ENCODE results near the gene STAM2. TPM values are rescaled to one million over a fixed set of nuclear protein-coding genes. Genes with fewer than 3 reads are reported as not detected.
"Not testable (repeated sequence)": the region's sequence is repeated elsewhere in the genome, so short reads cannot be mapped to it uniquely, and the experiment has no call there.

The STAM2 gene
- total RNA-seq, 1 experiment from 2014 or later, result 14.2 TPM

- Histone ChIP-seq H2BK15ac (ENCODE audit: low read depth, low read length) (no peak overlapping the region), H2AFZ (ENCODE audit: low read length) (no peak overlapping the region), H4K5ac (ENCODE audit: insufficient read length, low read depth, low read length) (no peak overlapping the region), H3K56ac (ENCODE audit: insufficient read length, low read depth, low read length) (no peak overlapping the region), H3K23ac (ENCODE audit: insufficient read length, low read depth, low read length) (no peak overlapping the region), H3K23me2 (ENCODE audit: insufficient read length, low read depth, low read length, poor library complexity, severe bottlenecking) (no peaks in the 10 kb centered on the region), H3T11ph (ENCODE audit: low read length) (no peak overlapping the region), H2BK5ac (ENCODE audit: insufficient read length, low read length) (no peak overlapping the region), H3K9ac (ENCODE audit: extremely low read depth, insufficient read length, low read length) (no peak overlapping the region), H2BK12ac (ENCODE audit: insufficient read length, low read depth, low read length) (no peak overlapping the region), H2BK20ac (ENCODE audit: low read depth, low read length, poor library complexity, severe bottlenecking) (no peak overlapping the region), H3K9me3 (ENCODE audit: control insufficient read depth, low read depth, low read length) (peaks cover 4% of the 10 kb centered on the region), H3K27ac (ENCODE audit: insufficient read length, low read depth, low read length) (no peak overlapping the region), H3K79me1 (ENCODE audit: insufficient read depth, low read depth, low read length, poor library complexity, severe bottlenecking) (no peaks in the 10 kb centered on the region), H2AK5ac (ENCODE audit: insufficient read length, low read length) (no peak overlapping the region), H4K91ac (ENCODE audit: insufficient read length, low read depth, low read length) (no peak overlapping the region), H3K4ac (ENCODE audit: low read depth, low read length) (no peak overlapping the region), H4K8ac (replicated peaks; ENCODE audit: insufficient read length, low read depth, low read length) (no peak overlapping the region), H2BK120ac (ENCODE audit: low read depth, low read length, poor library complexity, severe bottlenecking) (no peak overlapping the region), H3K4me1 (ENCODE audit: insufficient read depth, low read length) (no peaks in the 10 kb centered on the region), H3K18ac (ENCODE audit: insufficient read length, low read depth, low read length) (no peak overlapping the region), H3K27me3 (ENCODE audit: insufficient read depth, low read length) (no peaks in the 10 kb centered on the region; the same call in 1 of the 2 replicates), H4K20me1 (ENCODE audit: control insufficient read depth, insufficient read depth, insufficient read length) (no peaks in the 10 kb centered on the region), H3K4me2 (ENCODE audit: insufficient read depth, insufficient read length, low read length) (no peak overlapping the region), H3K79me2 (ENCODE audit: insufficient read depth, low read length) (no peaks in the 10 kb centered on the region), H3K14ac (ENCODE audit: insufficient read depth, low read length) (no peak overlapping the region)
- peaks cover 2 to 6% (median 3%) of the 10 kb centered on the region in 3 experiments; a peak in 5 of 7 replicates for H3K36me3 Mint-ChIP-seq (ENCODE audit: insufficient read depth in 1 of 3, low read depth in 3 of 3)
- no peaks in the 10 kb centered on the region for H3K4me1 Mint-ChIP-seq
- WGBS (ENCODE audit: extremely low coverage, insufficient read length, low lambda C conversion rate), result no CpG with 5 or more reads among the region's 8 CpGs
- DNase-seq, result no peak
- peaks cover 19% of the 10 kb centered on the region for H3K27me3 Mint-ChIP-seq (ENCODE audit: low read depth)
- H3K4me3 Mint-ChIP-seq, result no peak overlapping the region; a peak in 1 of 5 replicates
- no peak overlapping the region for H3K27ac Mint-ChIP-seq
- peaks cover 4 to 6% of the 10 kb centered on the region in 2 experiments for H3K9me3 Mint-ChIP-seq
- TF ChIP-seq CTCF (conservative IDR thresholded peaks at IDR 0.05), result peak; percentile 70
Measured at GRCh38 chr2:152189622-152190495, 14.3 kb upstream of the STAM2 start.

- H2BK5ac ChIP-seq (ENCODE audit: insufficient read length, low read length); H3K79me2 ChIP-seq (ENCODE audit: insufficient read depth, low read length); H3K4me2 ChIP-seq (ENCODE audit: insufficient read depth, insufficient read length, low read length); DNase-seq; H4K8ac ChIP-seq (replicated peaks; ENCODE audit: insufficient read length, low read depth, low read length); H3K56ac ChIP-seq (ENCODE audit: insufficient read length, low read depth, low read length); H3K23me2 ChIP-seq (ENCODE audit: insufficient read length, low read depth, low read length, poor library complexity, severe bottlenecking); H3K27ac ChIP-seq (ENCODE audit: insufficient read length, low read depth, low read length); H4K20me1 ChIP-seq (ENCODE audit: control insufficient read depth, insufficient read depth, insufficient read length); H3K9ac ChIP-seq (ENCODE audit: extremely low read depth, insufficient read length, low read length); H2BK15ac ChIP-seq (ENCODE audit: low read depth, low read length); H2AK5ac ChIP-seq (ENCODE audit: insufficient read length, low read length); H2BK120ac ChIP-seq (ENCODE audit: low read depth, low read length, poor library complexity, severe bottlenecking); H3K23ac ChIP-seq (ENCODE audit: insufficient read length, low read depth, low read length); H3K4ac ChIP-seq (ENCODE audit: low read depth, low read length); H2BK20ac ChIP-seq (ENCODE audit: low read depth, low read length, poor library complexity, severe bottlenecking); H2AFZ ChIP-seq (ENCODE audit: low read length); H3K4me3 Mint-ChIP-seq; H3K27ac Mint-ChIP-seq; H2BK12ac ChIP-seq (ENCODE audit: insufficient read length, low read depth, low read length); H3K4me1 ChIP-seq (ENCODE audit: insufficient read depth, low read length); H3T11ph ChIP-seq (ENCODE audit: low read length); H4K5ac ChIP-seq (ENCODE audit: insufficient read length, low read depth, low read length); H3K27me3 ChIP-seq (ENCODE audit: insufficient read depth, low read length); H4K91ac ChIP-seq (ENCODE audit: insufficient read length, low read depth, low read length); H3K79me1 ChIP-seq (ENCODE audit: insufficient read depth, low read depth, low read length, poor library complexity, severe bottlenecking); H3K18ac ChIP-seq (ENCODE audit: insufficient read length, low read depth, low read length); H3K14ac ChIP-seq (ENCODE audit: insufficient read depth, low read length): not testable (repeated sequence)
- peaks cover 13% of the 10 kb centered on the region for H3K9me3 ChIP-seq (ENCODE audit: control insufficient read depth, low read depth, low read length)
- peaks cover 16 to 29% of the 10 kb centered on the region in 2 experiments for H3K9me3 Mint-ChIP-seq
- peaks cover 3 to 20% (median 14%) of the 10 kb centered on the region in 3 experiments; a peak in 5 of 7 replicates for H3K36me3 Mint-ChIP-seq (ENCODE audit: insufficient read depth in 1 of 3, low read depth in 3 of 3)
- H3K27me3 Mint-ChIP-seq (ENCODE audit: low read depth), result peaks cover 39% of the 10 kb centered on the region
- H3K4me1 Mint-ChIP-seq, result peaks cover 11 to 13% of the 10 kb centered on the region in 2 experiments
- WGBS (ENCODE audit: extremely low coverage, insufficient read length, low lambda C conversion rate), result no CpG with 5 or more reads among the region's 5 CpGs
Measured at GRCh38 chr2:152186808-152187207, 11.2 kb upstream of the STAM2 start.

All from H9 (cell line).